Measurements from ENCODE around the gene UROC1. TPM values are rescaled to one million over a fixed set of nuclear protein-coding genes. Genes with fewer than 3 reads are reported as not detected.

Gene UROC1
- total and polyA plus RNA-seq, 4 donors: 0.01 to 0.21 (median 0.08) TPM

GRCh38 chr3:126525091-126525852 is 7.7 kb upstream of the UROC1 start:
- no peak overlapping the region for H3K4me3 ChIP-seq
- no peak overlapping the region for H3K9ac ChIP-seq (ENCODE audit: insufficient read depth in 1 of 2, low read length in 2 of 2)
- H3K9me3 ChIP-seq (ENCODE audit: control insufficient read depth in 4 of 4, insufficient read depth in 3 of 4, low read length in 3 of 4): no peaks in the 10 kb centered on the region
- no peaks in the 10 kb centered on the region for H3K36me3 ChIP-seq (ENCODE audit: control insufficient read depth in 4 of 4, insufficient read depth in 4 of 4, low read length in 4 of 4)
- TF ChIP-seq CTCF (IDR thresholded peaks at IDR 0.05; ENCODE audit: control extremely low read depth, extremely low read depth): no peak
- ATAC-seq (ENCODE audit: insufficient read depth, low FRiP score) (no peak), DNase-seq (no peak)
- peaks cover 0 to 5% (median 0%) of the 10 kb centered on the region in 5 donors for H3K4me1 ChIP-seq (ENCODE audit: control insufficient read depth in 5 of 5, insufficient read depth in 5 of 5, low read length in 5 of 5)
- WGBS, 2 donors: 81 to 83% methylated on average over 12 of the region's 12 CpGs
- peaks cover 0 to 24% (median 12%) of the 10 kb centered on the region in 3 donors for H3K27me3 ChIP-seq (ENCODE audit: control insufficient read depth in 3 of 3, insufficient read depth in 3 of 3, low read length in 2 of 3)
- H3K27ac ChIP-seq (ENCODE audit: low read depth in 1 of 2, low read length in 1 of 2): no peak overlapping the region

- H3K27ac ChIP-seq (ENCODE audit: low read depth in 1 of 2, low read length in 1 of 2): no peak overlapping the region
- H3K4me1 ChIP-seq (ENCODE audit: control insufficient read depth in 5 of 5, insufficient read depth in 5 of 5, low read length in 5 of 5): peaks cover 0 to 5% (median 0%) of the 10 kb centered on the region in 5 donors
- DNase-seq (no peak), ATAC-seq (ENCODE audit: insufficient read depth, low FRiP score) (peak; percentile 24)
- WGBS, 2 donors: 8% methylated on average over 24 to 31 of the region's 31 CpGs
- H3K36me3 ChIP-seq (ENCODE audit: control insufficient read depth in 4 of 4, insufficient read depth in 4 of 4, low read length in 4 of 4): no peaks in the 10 kb centered on the region
- H3K27me3 ChIP-seq (ENCODE audit: control insufficient read depth in 3 of 3, insufficient read depth in 3 of 3, low read length in 2 of 3): peaks cover 0 to 24% (median 12%) of the 10 kb centered on the region in 3 donors
- TF ChIP-seq CTCF (IDR thresholded peaks at IDR 0.05; ENCODE audit: control extremely low read depth, extremely low read depth): no peak
- H3K9me3 ChIP-seq (ENCODE audit: control insufficient read depth in 4 of 4, insufficient read depth in 3 of 4, low read length in 3 of 4): no peaks in the 10 kb centered on the region
- no peak overlapping the region for H3K9ac ChIP-seq (ENCODE audit: insufficient read depth in 1 of 2, low read length in 2 of 2)
- no peak overlapping the region for H3K4me3 ChIP-seq
Observed at GRCh38 chr3:126524429-126524988, 6.9 kb upstream of the UROC1 start.

GRCh38 chr3:126523745-126524428 is 6.3 kb upstream of the UROC1 start, which contains the start of gene CHST13:
Gene CHST13, plus strand, starts transcription at chr3:126524155. Its CDS starts 178 bp downstream, at chr3:126524333.
- Histone ChIP-seq H3K4me3 (no peak within 1 kb of the TSS), H3K9me3 (ENCODE audit: control insufficient read depth in 4 of 4, insufficient read depth in 3 of 4, low read length in 3 of 4) (no peaks in the 10 kb centered on the region), H3K4me1 (ENCODE audit: control insufficient read depth in 5 of 5, insufficient read depth in 5 of 5, low read length in 5 of 5) (peaks cover 0 to 5% (median 0%) of the 10 kb centered on the region in 5 donors), H3K9ac (ENCODE audit: insufficient read depth in 1 of 2, low read length in 2 of 2) (no peak within 1 kb of the TSS), H3K27ac (ENCODE audit: low read depth in 1 of 2, low read length in 1 of 2) (no peak within 1 kb of the TSS), H3K36me3 (ENCODE audit: control insufficient read depth in 4 of 4, insufficient read depth in 4 of 4, low read length in 4 of 4) (no peaks in the 10 kb centered on the region), H3K27me3 (ENCODE audit: control insufficient read depth in 3 of 3, insufficient read depth in 3 of 3, low read length in 2 of 3) (peaks cover 0 to 24% (median 12%) of the 10 kb centered on the region in 3 donors)
- ATAC-seq (ENCODE audit: insufficient read depth, low FRiP score) (peak; percentile 48), DNase-seq (peak; percentile 40 to 61 (median 43))
- WGBS, 2 donors: 6 to 11% methylated on average over 37 to 56 of the region's 56 CpGs
- TF ChIP-seq CTCF (IDR thresholded peaks at IDR 0.05; ENCODE audit: control extremely low read depth, extremely low read depth): no peak
